ENCODE measurements around the gene GRID1.

DNA sequence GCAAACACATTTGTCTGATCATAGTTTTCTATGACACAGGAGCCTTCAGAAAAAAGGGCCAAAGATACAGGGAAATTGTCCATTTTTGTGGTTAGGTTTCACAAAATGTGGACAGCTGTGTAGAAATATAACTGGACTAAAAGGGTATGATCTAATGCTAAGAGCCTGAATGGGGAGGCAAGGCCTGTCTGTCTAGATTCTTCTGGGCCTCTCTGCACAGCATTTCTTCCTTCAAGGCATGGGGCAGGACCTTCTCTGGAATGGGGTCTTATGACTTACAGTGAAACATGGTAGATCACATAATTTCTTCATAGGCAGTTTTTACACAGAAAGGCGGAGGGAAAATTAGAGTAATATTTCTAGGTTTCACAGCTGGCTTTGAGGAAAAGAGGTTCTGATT, 795.7 kb downstream of the GRID1 start:
- TF ChIP-seq, protein P1, sequence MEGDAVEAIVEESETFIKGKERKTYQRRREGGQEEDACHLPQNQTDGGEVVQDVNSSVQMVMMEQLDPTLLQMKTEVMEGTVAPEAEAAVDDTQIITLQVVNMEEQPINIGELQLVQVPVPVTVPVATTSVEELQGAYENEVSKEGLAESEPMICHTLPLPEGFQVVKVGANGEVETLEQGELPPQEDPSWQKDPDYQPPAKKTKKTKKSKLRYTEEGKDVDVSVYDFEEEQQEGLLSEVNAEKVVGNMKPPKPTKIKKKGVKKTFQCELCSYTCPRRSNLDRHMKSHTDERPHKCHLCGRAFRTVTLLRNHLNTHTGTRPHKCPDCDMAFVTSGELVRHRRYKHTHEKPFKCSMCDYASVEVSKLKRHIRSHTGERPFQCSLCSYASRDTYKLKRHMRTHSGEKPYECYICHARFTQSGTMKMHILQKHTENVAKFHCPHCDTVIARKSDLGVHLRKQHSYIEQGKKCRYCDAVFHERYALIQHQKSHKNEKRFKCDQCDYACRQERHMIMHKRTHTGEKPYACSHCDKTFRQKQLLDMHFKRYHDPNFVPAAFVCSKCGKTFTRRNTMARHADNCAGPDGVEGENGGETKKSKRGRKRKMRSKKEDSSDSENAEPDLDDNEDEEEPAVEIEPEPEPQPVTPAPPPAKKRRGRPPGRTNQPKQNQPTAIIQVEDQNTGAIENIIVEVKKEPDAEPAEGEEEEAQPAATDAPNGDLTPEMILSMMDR (optimal IDR thresholded peaks at IDR 0.05 in 1 of 3, IDR thresholded peaks at IDR 0.05 in 1 of 3, conservative IDR thresholded peaks at IDR 0.05 in 1 of 3; ENCODE audit: extremely low read depth in 1 of 3, insufficient read depth in 2 of 3, low read length in 3 of 3) = no peak
- no peak for TF ChIP-seq EZH2 (IDR thresholded peaks at IDR 0.05; ENCODE audit: low read length)
